Liver (tissue), 9 donors: Measurements from ENCODE around the gene ZNF335. TPM values are rescaled to one million over a fixed set of nuclear protein-coding genes. Genes with fewer than 3 reads are reported as not detected.

Experiments
- DNase-seq: peaks from one replicate; pipeline ENCODE4 v3.0.0-alpha.2; 2017; ENCODE audit warnings: low spot score
- H3K27ac ChIP-seq, 2 donors: one replicate each; pipeline ENCODE4 v1.7.0; 2013; ENCODE audit warnings: inconsistent platforms in 2 of 2, low read length in 2 of 2, control low read depth in 1 of 2, low read depth in 1 of 2, mild to moderate bottlenecking in 1 of 2
- H3K27me3 ChIP-seq, 4 donors: one replicate each; pipeline versions ENCODE4 v1.6.1 to v1.7.0; 2013; ENCODE audit warnings: low read length in 3 of 4, inconsistent platforms in 1 of 4, mild to moderate bottlenecking in 1 of 4, moderate library complexity in 1 of 4; ENCODE audit not compliant: control insufficient read depth in 4 of 4, insufficient read depth in 4 of 4
- H3K36me3 ChIP-seq, 4 donors: one replicate each; pipeline versions ENCODE4 v1.6.1 to v1.7.0; 2013; ENCODE audit warnings: low read length in 3 of 4, mild to moderate bottlenecking in 3 of 4, low read depth in 1 of 4, moderate library complexity in 1 of 4; ENCODE audit not compliant: control insufficient read depth in 4 of 4, insufficient read depth in 3 of 4
- H3K4me1 ChIP-seq, 4 donors: one replicate each; pipeline versions ENCODE4 v1.6.1 to v1.7.0; 2013; ENCODE audit warnings: low read length in 3 of 4, mild to moderate bottlenecking in 3 of 4, moderate library complexity in 1 of 4; ENCODE audit not compliant: control insufficient read depth in 4 of 4, insufficient read depth in 4 of 4
- H3K4me3 ChIP-seq, 3 donors: one replicate each; pipeline versions ENCODE4 v1.6.1 to v1.7.0; 2013; ENCODE audit warnings: low read length in 3 of 3, control low read depth in 1 of 3, low read depth in 1 of 3, mild to moderate bottlenecking in 1 of 3
- H3K9ac ChIP-seq, 2 donors: one replicate each; pipeline ENCODE4 v1.7.0; 2013; ENCODE audit warnings: low read length in 2 of 2, mild to moderate bottlenecking in 2 of 2, moderate library complexity in 2 of 2, control low read depth in 1 of 2, low read depth in 1 of 2
- H3K9me3 ChIP-seq, 4 donors: one replicate each; pipeline versions ENCODE4 v1.6.1 to v1.7.0; 2013; ENCODE audit warnings: low read length in 3 of 4; ENCODE audit not compliant: control insufficient read depth in 4 of 4
- EGR1 ChIP-seq, 2 donors: IDR thresholded peaks; 2 replicates each; pipeline ENCODE4 v1.6.1; 2016 to 2018; ENCODE audit warnings: antibody characterized with exemption in 2 of 2, low read depth in 2 of 2
- FOXA1 ChIP-seq: IDR thresholded peaks from 2 replicates; pipeline ENCODE4 v1.6.1; 2016; ENCODE audit warnings: antibody characterized with exemption
- FOXA2 ChIP-seq: IDR thresholded peaks from 2 replicates; pipeline ENCODE4 v1.6.1; 2016; ENCODE audit warnings: antibody characterized with exemption
- GABPA ChIP-seq, 2 donors: IDR thresholded peaks in 1 of 2; conservative IDR thresholded peaks in 1 of 2; 2 replicates each; pipeline ENCODE4 v1.6.1; 2016; ENCODE audit warnings: antibody characterized with exemption in 2 of 2, mild to moderate bottlenecking in 1 of 2, moderate library complexity in 1 of 2
- HNF4A ChIP-seq, 2 donors: conservative IDR thresholded peaks; 2 replicates each; pipeline ENCODE4 v1.6.1; 2016; ENCODE audit warnings: antibody characterized with exemption in 2 of 2, mild to moderate bottlenecking in 2 of 2
- HNF4G ChIP-seq: IDR thresholded peaks from 2 replicates; pipeline ENCODE4 v1.6.1; 2016; ENCODE audit warnings: antibody characterized with exemption
- JUND ChIP-seq, 2 donors: IDR thresholded peaks; 2 replicates each; pipeline ENCODE4 v1.6.1; 2016; ENCODE audit warnings: antibody characterized with exemption in 2 of 2
- MAX ChIP-seq: IDR thresholded peaks from 2 replicates; pipeline ENCODE4 v1.6.1; 2016; ENCODE audit warnings: antibody characterized with exemption
- NR2F2 ChIP-seq: IDR thresholded peaks from 2 replicates; pipeline ENCODE4 v1.6.1; 2016; ENCODE audit warnings: antibody characterized with exemption
- RAD21 ChIP-seq, 2 donors: IDR thresholded peaks; 2 replicates each; pipeline ENCODE4 v1.6.1; 2016; ENCODE audit warnings: antibody characterized with exemption in 2 of 2, mild to moderate bottlenecking in 2 of 2
- REST ChIP-seq: IDR thresholded peaks from 2 replicates; pipeline ENCODE4 v1.6.1; 2016; ENCODE audit warnings: antibody characterized with exemption, mild to moderate bottlenecking
- RXRA ChIP-seq, 2 donors: IDR thresholded peaks; 2 replicates each; pipeline ENCODE4 v1.6.1; 2017 to 2018; ENCODE audit warnings: antibody characterized with exemption in 2 of 2, mild to moderate bottlenecking in 1 of 2
- SP1 ChIP-seq: IDR thresholded peaks from 2 replicates; pipeline ENCODE4 v1.6.1; 2018; ENCODE audit warnings: antibody characterized with exemption, mild to moderate bottlenecking
- TAF1 ChIP-seq: conservative IDR thresholded peaks from 2 replicates; pipeline ENCODE4 v1.6.1; 2016; ENCODE audit warnings: antibody characterized with exemption, mild to moderate bottlenecking
- YY1 ChIP-seq: IDR thresholded peaks from 2 replicates; pipeline ENCODE4 v1.6.1; 2016; ENCODE audit warnings: antibody characterized with exemption, mild to moderate bottlenecking
- WGBS: extraction: QIAGEN DNeasy Blood & Tissue Kit; methylation state at CpG from one replicate; pipeline ENCODE4 v1.1.7; 2013; 5-methylcytosine and 5-hydroxymethylcytosine counted together
- polyA plus RNA-seq, 2 donors: library from polyadenylated mRNA; stranded (reverse) in 1 of 2; unstranded in 1 of 2; fragments of 200-250 nt in 1 of 2; fragments of >200 nt in 1 of 2; fragmentation: Nextera tagmentation in 1 of 2; extraction: Ambion mirVana in 1 of 2; gene quantifications; one replicate each; pipeline versions ENCODE4 v1.2.1 to v1.2.3, GENCODE V29; 2013 to 2015
- total RNA-seq, 2 donors: library from RNA; depleted of rRNA; stranded (reverse); fragments of >200 nt; gene quantifications; one replicate each; pipeline ENCODE4 v1.2.3, GENCODE V29; 2014
- TF ChIP-seq, protein P1 (sequence below): IDR thresholded peaks from 2 replicates; pipeline ENCODE4 v1.6.1; 2016; ENCODE audit warnings: antibody characterized with exemption
- TF ChIP-seq, protein P2 (sequence below): IDR thresholded peaks from 2 replicates; pipeline ENCODE4 v1.6.1; 2016; ENCODE audit warnings: antibody characterized with exemption
- TF ChIP-seq, protein P3 (sequence below): fragments of 150-350 bp; IDR thresholded peaks from 2 replicates; pipeline ENCODE4 v1.5.1; 2017; ENCODE audit warnings: improper control_type of control experiment, low read depth, low read length; ENCODE audit not compliant: missing input control
- donor health status: healthy.
- donor health status: healthy.
- donor health status: healthy.
- donor health status: healthy.
- donor health status: healthy.

ZNF335 gene
- total and polyA plus RNA-seq, 4 donors = 3.0 to 14.6 (median 6.6) TPM

- Histone ChIP-seq H3K36me3 (peaks cover 18 to 68% (median 28%) of the 10 kb centered on the region in 4 donors), H3K4me1 (peaks cover 5 to 16% (median 12%) of the 10 kb centered on the region in 4 donors), H3K9me3 (no peaks in the 10 kb centered on the region), H3K9ac (no peak overlapping the region), H3K27ac (no peak overlapping the region), H3K27me3 (no peaks in the 10 kb centered on the region), H3K4me3 (no peak overlapping the region)
- WGBS = 93% methylated on average over 9 of the region's 9 CpGs
- DNase-seq = no peak
- TF ChIP-seq HNF4G (no peak), SP1 (no peak), HNF4A (conservative IDR thresholded peaks at IDR 0.05) (no peak), RXRA (IDR thresholded peaks at IDR 0.05) (no peak), JUND (IDR thresholded peaks at IDR 0.05) (no peak)
Measured at GRCh38 chr20:45950330-45950646, 21.7 kb downstream of the ZNF335 start.

- H3K9ac ChIP-seq = no peak overlapping the region
- no peak for DNase-seq
- H3K9me3 ChIP-seq = no peaks in the 10 kb centered on the region
- TF ChIP-seq FOXA2 (no peak), HNF4G (no peak), HNF4A (conservative IDR thresholded peaks at IDR 0.05) (no peak), JUND (IDR thresholded peaks at IDR 0.05) (no peak), REST (no peak), GABPA (IDR thresholded peaks at IDR 0.05 in 1 of 2, conservative IDR thresholded peaks at IDR 0.05 in 1 of 2) (no peak), EGR1 (IDR thresholded peaks at IDR 0.05; ENCODE audit: low read depth in 2 of 2) (no peak), NR2F2 (no peak), RXRA (IDR thresholded peaks at IDR 0.05) (no peak), FOXA1 (no peak), YY1 (no peak), MAX (no peak), SP1 (no peak), RAD21 (IDR thresholded peaks at IDR 0.05) (no peak), TAF1 (no peak)
- TF ChIP-seq, protein P1, sequence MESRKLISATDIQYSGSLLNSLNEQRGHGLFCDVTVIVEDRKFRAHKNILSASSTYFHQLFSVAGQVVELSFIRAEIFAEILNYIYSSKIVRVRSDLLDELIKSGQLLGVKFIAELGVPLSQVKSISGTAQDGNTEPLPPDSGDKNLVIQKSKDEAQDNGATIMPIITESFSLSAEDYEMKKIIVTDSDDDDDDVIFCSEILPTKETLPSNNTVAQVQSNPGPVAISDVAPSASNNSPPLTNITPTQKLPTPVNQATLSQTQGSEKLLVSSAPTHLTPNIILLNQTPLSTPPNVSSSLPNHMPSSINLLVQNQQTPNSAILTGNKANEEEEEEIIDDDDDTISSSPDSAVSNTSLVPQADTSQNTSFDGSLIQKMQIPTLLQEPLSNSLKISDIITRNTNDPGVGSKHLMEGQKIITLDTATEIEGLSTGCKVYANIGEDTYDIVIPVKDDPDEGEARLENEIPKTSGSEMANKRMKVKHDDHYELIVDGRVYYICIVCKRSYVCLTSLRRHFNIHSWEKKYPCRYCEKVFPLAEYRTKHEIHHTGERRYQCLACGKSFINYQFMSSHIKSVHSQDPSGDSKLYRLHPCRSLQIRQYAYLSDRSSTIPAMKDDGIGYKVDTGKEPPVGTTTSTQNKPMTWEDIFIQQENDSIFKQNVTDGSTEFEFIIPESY = no peak
- TF ChIP-seq, protein P2, sequence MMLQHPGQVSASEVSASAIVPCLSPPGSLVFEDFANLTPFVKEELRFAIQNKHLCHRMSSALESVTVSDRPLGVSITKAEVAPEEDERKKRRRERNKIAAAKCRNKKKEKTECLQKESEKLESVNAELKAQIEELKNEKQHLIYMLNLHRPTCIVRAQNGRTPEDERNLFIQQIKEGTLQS = no peak
- TF ChIP-seq, protein P3, sequence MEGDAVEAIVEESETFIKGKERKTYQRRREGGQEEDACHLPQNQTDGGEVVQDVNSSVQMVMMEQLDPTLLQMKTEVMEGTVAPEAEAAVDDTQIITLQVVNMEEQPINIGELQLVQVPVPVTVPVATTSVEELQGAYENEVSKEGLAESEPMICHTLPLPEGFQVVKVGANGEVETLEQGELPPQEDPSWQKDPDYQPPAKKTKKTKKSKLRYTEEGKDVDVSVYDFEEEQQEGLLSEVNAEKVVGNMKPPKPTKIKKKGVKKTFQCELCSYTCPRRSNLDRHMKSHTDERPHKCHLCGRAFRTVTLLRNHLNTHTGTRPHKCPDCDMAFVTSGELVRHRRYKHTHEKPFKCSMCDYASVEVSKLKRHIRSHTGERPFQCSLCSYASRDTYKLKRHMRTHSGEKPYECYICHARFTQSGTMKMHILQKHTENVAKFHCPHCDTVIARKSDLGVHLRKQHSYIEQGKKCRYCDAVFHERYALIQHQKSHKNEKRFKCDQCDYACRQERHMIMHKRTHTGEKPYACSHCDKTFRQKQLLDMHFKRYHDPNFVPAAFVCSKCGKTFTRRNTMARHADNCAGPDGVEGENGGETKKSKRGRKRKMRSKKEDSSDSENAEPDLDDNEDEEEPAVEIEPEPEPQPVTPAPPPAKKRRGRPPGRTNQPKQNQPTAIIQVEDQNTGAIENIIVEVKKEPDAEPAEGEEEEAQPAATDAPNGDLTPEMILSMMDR = no peak
- H3K36me3 ChIP-seq = peaks cover 21 to 73% (median 30%) of the 10 kb centered on the region in 4 donors
- no peak overlapping the region for H3K27ac ChIP-seq
- H3K4me3 ChIP-seq = no peak overlapping the region
- H3K27me3 ChIP-seq = no peaks in the 10 kb centered on the region
- peaks cover 5 to 16% (median 12%) of the 10 kb centered on the region in 4 donors for H3K4me1 ChIP-seq
- 90% methylated on average over 13 of the region's 13 CpGs for WGBS
Measured at GRCh38 chr20:45949542-45950329, 22.3 kb downstream of the ZNF335 start.
